H1 (cell line): ENCODE results near the gene KPRP.

Experiments
- FOSL1 ChIP-seq: IDR thresholded peaks from 2 replicates; pipeline ENCODE4 v1.6.1; 2011; ENCODE audit warnings: mild to moderate bottlenecking, low read depth, low read length, moderate library complexity; ENCODE audit not compliant: insufficient read depth
- PHF8 ChIP-seq: fragments of 200-600 bp; sonication (generic); conservative IDR thresholded peaks from 2 replicates; pipeline ENCODE4 v1.7.1; 2012; ENCODE audit warnings: low read depth, mild to moderate bottlenecking, inconsistent platforms, low read length, moderate library complexity
- POLR2A ChIP-seq, 2 experiments: IDR thresholded peaks; 1 replicate in 1 of 2; 2 replicates in 1 of 2; pipeline ENCODE4 v1.6.1; 2011; ENCODE audit warnings: low read depth in 2 of 2, low read length in 2 of 2, mild to moderate bottlenecking in 2 of 2; ENCODE audit errors: control extremely low read depth in 1 of 2
- POLR2AphosphoS5 ChIP-seq: IDR thresholded peaks from 2 replicates; pipeline ENCODE4 v1.6.1; 2011; ENCODE audit warnings: low read depth, low read length
- RAD21 ChIP-seq, 2 experiments: IDR thresholded peaks in 1 of 2; conservative IDR thresholded peaks in 1 of 2; 2 replicates each; pipeline ENCODE4 v1.6.1; 2011; ENCODE audit warnings: low read depth in 2 of 2, low read length in 2 of 2, improper control_type of control experiment in 1 of 2, inconsistent platforms in 1 of 2, mild to moderate bottlenecking in 1 of 2, moderate library complexity in 1 of 2
- RXRA ChIP-seq: IDR thresholded peaks from 2 replicates; pipeline ENCODE4 v1.6.1; 2011; ENCODE audit warnings: low read depth, mild to moderate bottlenecking, low read length, moderate library complexity; ENCODE audit not compliant: insufficient read depth
- SIN3A ChIP-seq, 2 experiments: IDR thresholded peaks in 1 of 2; conservative IDR thresholded peaks in 1 of 2; 2 replicates each; pipeline ENCODE4 v1.6.1; 2011 to 2012; ENCODE audit warnings: low read length in 2 of 2, improper control_type of control experiment in 1 of 2, low read depth in 1 of 2, mild to moderate bottlenecking in 1 of 2
- SP1 ChIP-seq: IDR thresholded peaks from 2 replicates; pipeline ENCODE4 v1.6.1; 2011; ENCODE audit warnings: low read depth, low read length
- SRF ChIP-seq: IDR thresholded peaks from 2 replicates; pipeline ENCODE4 v1.6.1; 2011; ENCODE audit warnings: mild to moderate bottlenecking, low read depth, low read length, moderate library complexity
- TF ChIP-seq, protein P1 (sequence below), 3 experiments: IDR thresholded peaks; 1 replicate in 2 of 3; 2 replicates in 1 of 3; pipeline versions ENCODE4 v1.5.1 to v1.6.1; 2011; ENCODE audit warnings: low read length in 3 of 3, mild to moderate bottlenecking in 3 of 3, inconsistent platforms in 2 of 3, low read depth in 1 of 3, moderate library complexity in 1 of 3; ENCODE audit not compliant: insufficient read depth in 1 of 3; ENCODE audit errors: control extremely low read depth in 1 of 3
- TF ChIP-seq, protein P2 (sequence below): IDR thresholded peaks from 2 replicates; pipeline ENCODE4 v1.6.1; 2011; ENCODE audit warnings: low read depth, mild to moderate bottlenecking, low read length; ENCODE audit not compliant: insufficient read depth

DNA sequence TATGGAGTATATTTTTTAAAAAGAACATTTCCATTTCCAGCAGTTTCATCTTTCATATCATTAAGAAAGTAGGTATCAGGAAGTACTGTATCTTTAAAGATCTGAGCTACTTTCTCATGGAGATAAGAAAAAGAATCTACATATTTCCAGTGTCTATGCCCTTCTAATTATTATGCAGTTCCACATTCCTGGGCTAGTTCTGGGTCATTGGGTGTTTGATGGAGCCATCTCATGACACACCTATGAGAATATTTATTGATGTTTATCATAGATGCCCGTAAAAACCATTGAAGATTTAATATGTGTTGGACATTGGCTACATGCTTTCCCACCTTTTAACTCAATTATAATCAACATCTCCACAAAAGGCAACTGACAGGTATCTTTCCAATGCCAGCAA, 28.8 kb upstream of the KPRP start:
- TF ChIP-seq, protein P1, sequence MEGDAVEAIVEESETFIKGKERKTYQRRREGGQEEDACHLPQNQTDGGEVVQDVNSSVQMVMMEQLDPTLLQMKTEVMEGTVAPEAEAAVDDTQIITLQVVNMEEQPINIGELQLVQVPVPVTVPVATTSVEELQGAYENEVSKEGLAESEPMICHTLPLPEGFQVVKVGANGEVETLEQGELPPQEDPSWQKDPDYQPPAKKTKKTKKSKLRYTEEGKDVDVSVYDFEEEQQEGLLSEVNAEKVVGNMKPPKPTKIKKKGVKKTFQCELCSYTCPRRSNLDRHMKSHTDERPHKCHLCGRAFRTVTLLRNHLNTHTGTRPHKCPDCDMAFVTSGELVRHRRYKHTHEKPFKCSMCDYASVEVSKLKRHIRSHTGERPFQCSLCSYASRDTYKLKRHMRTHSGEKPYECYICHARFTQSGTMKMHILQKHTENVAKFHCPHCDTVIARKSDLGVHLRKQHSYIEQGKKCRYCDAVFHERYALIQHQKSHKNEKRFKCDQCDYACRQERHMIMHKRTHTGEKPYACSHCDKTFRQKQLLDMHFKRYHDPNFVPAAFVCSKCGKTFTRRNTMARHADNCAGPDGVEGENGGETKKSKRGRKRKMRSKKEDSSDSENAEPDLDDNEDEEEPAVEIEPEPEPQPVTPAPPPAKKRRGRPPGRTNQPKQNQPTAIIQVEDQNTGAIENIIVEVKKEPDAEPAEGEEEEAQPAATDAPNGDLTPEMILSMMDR (IDR thresholded peaks at IDR 0.05; ENCODE audit: control extremely low read depth in 1 of 3, insufficient read depth in 1 of 3, low read depth in 1 of 3, low read length in 3 of 3), result no peak
- TF ChIP-seq SP1 (no peak), POLR2A (IDR thresholded peaks at IDR 0.05; ENCODE audit: control extremely low read depth in 1 of 2, low read depth in 2 of 2, low read length in 2 of 2) (no peak), SRF (no peak), FOSL1 (no peak), RXRA (no peak), RAD21 (IDR thresholded peaks at IDR 0.05 in 1 of 2, conservative IDR thresholded peaks at IDR 0.05 in 1 of 2; ENCODE audit: low read depth in 2 of 2, low read length in 2 of 2) (no peak), SIN3A (conservative IDR thresholded peaks at IDR 0.05 in 1 of 2, IDR thresholded peaks at IDR 0.05 in 1 of 2; ENCODE audit: low read depth in 1 of 2, low read length in 2 of 2) (no peak), POLR2AphosphoS5 (no peak), PHF8 (no peak)
- TF ChIP-seq, protein P2, sequence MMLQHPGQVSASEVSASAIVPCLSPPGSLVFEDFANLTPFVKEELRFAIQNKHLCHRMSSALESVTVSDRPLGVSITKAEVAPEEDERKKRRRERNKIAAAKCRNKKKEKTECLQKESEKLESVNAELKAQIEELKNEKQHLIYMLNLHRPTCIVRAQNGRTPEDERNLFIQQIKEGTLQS, result no peak
